NCI-H1417 (cell line): Measurements from ENCODE around the gene BRD4.

Experiments
- DNase-seq, 3 experiments: peaks; one replicate each; lab custom pipeline; 2025; lab: John Stamatoyannopoulos, UW

BRD4 gene

DNA sequence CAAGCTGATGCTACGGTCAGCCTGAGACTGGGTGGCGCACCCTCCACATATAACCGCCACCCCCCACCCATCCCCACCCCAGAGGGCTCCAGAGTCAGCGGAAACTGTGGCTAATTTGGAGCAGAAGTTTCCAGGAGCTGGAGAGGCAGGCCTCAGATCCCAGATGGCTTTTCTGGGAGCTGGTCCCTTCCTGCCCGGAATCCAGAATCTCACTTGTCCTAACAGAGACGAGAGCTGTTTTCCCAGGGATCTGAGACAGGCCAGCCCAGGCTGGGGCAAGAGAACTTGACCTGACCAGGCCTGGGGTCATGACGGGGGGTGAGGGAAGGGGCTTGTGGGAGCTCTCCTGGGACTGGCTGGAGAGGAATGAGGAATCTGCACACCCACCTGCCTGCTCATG, 106.6 kb downstream of the BRD4 start:
- DNase-seq: no peak

DNA sequence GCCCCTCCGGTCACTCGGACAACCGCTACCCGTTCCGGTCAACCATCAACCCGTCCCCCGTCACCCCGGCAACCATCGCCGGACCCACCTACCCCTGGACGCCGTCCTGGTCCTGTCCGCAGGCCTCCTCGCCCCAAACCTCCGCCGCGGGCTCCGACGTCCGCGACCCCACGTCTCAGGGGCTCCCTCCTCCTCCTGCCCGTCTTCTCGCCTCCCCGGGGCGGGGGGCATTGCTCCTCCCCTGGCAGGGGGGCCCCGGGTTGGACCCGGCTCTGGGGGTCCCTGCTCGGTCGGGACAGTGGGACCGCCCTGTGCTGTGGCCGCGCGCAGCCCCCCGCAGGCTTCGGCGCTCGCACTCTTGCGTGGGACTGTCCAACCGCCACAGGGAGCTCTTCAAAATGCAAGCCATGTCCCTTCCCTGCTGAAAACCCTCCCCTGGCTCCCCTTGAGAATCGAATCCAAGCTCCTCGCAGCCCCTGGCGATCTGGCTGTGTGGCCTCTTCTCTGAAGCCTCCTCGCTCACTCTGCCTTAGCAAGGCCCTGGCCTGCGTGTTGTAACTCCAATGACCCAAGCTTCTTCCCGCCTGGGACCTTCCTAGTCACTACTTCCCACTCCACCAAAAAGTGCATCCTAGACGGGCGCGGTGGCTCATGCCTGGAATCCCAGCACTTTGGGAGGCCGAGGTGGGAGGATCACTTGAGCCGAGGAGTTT, 108.5 kb downstream of the BRD4 start:
- peak in 2 of 3 experiments; percentile 7 to 69 for DNase-seq

DNA sequence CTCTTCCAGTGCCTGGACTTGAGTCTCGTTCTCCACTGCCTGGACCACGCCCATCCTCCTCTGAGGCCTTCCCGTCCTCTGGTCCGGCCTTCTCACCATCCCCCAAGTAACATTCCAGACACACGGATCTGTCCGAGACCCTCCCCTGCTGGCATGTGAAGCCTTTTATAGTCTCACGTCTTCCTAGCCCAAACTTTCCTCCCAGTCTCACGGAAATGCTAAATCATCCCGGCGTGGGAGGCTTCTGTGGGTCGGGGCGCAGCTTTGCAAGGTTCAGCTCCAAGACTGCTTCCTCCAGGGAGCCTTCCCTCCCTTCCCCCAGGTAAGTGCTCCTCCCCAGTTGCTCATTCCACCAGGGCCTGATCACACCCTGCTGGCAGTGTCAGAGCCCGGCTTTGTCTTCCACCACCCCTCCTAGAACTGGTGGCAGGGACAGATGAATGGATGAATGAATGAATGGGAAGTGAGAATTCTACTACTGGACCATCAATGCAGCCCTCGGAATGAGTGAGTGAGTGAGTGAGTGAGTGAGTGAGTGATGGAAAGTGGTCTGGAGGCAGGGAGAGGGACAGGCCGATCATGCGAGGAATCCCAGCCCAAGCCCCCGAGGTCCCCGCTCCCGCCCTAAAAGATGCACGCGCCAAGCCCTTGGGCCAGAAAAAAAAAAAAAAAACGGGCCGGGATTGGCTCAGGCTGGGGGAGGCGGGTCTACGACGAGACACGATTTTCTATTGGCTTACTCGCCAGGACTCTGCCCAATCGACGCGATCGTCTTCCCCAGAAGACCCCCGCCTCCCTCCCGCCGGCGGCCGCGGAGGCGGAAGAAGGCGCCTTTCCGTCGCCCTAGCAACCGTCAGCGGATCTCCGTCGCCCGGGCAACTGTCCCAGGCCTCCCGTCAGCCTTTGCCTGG, 109.3 kb downstream of the BRD4 start:
- DNase-seq: peak; percentile 91 to 98 (median 97)

DNA sequence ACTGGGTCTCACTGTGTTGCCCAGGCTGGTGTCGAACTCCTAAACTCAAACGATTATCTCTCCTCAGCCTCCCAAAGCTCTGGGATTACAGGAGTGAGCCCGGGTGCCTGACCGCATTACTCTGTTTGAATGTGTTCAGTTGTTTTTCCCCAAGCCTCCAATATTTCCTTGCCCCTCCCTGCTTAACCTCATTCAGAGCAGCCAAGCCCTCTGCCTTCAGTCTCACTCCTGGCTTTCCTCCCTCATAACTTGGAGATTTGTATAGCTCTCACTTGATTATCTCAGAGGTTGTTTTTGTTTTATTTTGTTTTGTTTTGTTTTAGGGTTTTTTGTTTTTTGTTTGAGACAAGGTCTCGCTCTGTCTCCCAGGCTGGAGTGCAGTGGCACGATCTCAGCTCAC, 111.5 kb downstream of the BRD4 start:
- DNase-seq: no peak

DNA sequence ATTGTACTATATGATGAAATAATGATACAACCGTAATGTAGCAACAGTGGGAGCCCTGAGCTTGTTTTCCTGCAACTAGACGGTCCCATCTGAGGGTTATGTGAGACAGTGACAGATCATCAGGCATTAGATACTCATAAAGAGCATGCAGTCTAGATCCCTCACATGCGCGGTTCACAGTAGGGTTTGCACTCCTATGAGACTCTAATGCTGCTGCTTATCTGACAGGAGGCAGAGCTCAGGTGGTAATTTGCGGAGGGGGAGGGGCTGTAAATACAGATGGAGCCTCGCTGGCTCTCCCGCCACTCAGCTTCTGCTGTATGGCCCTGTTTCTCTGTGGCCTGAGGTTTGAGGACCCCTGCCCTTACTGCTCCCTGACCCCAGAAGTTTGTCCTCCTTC, 113.8 kb downstream of the BRD4 start:
- peak in 1 of 3 experiments; percentile 47 for DNase-seq

DNA sequence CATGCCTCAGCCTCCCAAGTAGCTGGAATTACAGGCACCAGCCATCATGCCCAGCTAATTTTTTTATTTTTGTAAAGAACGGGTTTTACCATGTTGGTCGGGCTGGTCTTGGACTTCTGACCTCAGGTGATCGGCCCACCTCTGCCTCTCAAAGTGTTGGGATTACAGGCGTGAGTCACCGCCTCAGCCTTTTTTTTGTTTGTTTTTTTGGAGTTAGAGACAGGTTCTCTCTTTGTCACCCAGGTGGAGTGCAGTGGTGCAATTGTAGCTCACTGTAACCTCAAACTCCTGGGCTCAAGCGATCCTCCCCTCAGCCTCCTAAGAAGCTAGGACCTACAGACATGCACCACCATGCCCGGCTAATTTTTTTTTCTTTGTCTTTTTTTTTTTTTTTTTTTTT, 116.0 kb downstream of the BRD4 start:
- DNase-seq: no peak

DNA sequence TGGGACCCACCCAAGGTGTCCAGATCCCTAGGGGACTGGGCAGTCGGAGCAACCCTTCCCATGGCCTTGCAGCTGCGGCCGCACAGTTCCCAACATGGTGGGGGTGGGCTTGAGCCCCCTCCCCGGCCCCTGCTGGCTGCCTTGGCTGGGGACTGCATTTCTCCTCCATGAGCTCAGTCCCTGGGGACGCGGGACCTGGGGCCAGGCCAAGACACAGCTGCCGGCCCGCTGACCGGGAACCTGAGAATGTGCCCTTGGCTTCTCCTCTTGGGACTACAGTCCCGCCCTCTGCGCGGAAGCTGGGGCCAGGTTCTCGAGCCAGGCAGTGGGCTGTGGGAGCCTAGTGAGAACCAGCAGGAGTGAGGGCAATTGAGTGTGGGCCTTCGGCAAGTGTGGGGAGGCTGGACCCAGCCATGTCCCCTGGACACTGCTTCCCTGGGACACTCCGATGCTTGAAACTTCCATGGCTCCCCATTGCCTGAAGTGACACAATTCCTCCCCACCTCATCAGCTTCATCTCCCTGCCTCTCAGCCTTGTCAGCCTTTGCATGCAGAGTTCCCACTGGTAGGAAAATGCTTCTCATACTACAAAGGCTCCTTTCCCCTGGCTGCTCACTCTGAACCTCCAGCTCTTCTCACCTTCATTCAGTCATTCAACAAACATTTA, 118.5 kb downstream of the BRD4 start:
- no peak for DNase-seq

DNA sequence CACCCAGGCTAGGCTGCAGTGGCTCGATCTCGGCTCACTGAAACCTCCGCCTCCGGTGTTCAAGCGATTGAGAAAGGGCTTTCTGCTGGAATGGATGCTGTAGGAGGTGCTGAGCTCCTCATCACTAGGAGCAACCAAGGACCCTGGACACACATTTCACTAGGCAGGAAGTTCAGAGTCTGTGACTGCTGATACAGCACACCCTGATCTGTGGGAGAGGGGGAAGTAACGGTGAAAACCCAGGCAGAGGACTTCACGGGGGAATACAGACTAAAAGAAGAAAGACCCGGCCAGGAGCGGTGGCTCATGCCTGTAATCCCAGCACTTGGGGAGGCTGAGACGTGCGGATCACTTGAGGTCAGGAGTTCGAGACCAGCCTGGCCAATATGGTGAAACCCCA, 119.6 kb downstream of the BRD4 start:
- DNase-seq: no peak

DNA sequence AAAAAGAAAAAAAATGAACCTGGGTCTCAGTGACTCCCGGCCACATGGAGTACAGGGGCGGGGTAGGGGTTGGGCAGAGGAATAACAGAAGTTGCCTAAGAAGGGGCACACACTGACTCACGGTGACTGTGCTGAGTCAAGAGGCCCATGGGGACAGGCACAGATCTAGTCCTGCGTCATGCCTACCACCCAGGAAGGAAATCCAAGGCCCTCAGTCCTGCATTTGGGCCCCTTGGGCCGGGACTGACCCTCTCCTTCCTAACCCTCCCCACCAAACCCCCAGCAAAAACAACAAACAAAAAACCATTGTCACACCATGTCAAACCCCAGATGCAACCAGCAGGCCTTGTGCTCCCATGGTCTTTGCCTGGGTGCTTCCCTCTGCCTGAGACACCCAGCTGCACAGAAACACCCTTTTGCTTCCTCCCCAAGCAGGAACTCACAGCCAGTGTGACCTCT, 122.0 kb downstream of the BRD4 start:
- DNase-seq: no peak

DNA sequence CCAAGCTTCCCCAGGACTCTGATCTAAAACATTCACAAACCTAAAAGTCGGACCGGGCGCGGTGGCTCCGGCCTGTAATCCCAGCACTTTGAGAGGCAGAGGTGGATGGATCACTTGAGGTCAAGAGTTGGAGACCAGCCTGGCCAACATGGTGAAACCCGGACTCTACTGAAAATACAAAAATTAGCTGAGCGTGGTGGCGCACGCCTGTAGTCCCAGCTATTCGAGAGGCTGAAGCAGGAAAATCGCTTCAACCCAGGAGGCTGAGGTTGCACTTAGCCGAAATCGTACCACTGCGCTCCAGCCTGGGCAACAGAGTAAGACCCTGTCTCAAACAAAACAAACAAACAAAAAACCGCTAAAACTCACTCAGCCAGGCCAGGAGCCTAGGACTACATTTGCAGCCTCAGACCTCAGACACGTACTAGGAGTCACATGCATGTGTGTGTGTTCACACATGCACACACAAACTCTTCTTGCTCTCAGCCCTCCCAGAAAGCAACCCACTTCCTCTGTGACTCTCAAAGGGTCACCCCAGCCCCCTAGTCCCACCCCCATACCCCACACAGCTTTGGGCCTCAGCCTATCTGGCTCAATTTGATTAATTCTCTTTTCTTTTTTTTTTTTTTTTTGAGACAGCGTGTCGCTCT, 130.8 kb downstream of the BRD4 start:
- DNase-seq: no peak

DNA sequence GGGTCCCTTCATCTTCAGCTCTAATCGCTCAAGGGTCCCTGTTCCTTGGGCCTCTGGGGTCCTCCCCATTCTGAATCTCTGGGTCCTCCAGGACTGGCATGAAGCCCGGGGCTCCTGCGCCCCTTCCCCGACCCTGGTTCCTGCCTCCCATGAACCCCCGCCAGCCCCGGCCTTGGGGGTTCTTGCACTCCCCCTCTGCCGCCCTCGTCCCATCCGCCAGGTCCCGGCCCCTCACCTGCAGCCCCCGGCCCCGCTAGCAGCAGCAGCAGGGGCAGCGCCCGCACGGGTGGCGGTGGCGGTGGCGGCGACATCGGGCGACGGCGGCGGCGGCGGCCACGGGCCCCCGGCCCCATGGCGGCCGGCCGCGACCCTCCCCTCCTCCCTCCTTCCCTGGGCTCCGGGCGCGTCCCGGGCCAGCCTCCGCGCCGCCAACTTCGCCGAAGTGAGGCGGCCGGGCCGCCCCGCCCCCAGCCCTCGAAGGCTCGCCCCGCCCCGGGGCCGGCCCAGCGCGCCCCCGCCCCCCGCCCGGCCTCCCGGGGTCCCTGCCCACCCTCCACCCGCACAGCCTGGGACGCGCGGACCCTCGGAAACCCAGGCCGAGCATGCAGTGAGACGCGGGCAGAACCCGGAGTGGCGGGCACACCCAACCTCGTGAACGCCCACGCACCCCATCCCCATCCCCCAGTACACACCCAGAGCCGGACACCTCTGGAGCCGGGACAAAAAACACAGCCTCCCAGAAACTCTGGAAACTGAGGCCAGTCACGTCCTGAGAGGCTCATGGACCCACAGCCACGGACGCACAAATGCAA, 131.6 kb downstream of the BRD4 start, which contains the start of gene NOTCH3:
Gene NOTCH3 (minus strand): TSS at position 443 of the 812 bp plus-strand sequence. CDS start 90 bp downstream, at position 353.
- no peak for DNase-seq

DNA sequence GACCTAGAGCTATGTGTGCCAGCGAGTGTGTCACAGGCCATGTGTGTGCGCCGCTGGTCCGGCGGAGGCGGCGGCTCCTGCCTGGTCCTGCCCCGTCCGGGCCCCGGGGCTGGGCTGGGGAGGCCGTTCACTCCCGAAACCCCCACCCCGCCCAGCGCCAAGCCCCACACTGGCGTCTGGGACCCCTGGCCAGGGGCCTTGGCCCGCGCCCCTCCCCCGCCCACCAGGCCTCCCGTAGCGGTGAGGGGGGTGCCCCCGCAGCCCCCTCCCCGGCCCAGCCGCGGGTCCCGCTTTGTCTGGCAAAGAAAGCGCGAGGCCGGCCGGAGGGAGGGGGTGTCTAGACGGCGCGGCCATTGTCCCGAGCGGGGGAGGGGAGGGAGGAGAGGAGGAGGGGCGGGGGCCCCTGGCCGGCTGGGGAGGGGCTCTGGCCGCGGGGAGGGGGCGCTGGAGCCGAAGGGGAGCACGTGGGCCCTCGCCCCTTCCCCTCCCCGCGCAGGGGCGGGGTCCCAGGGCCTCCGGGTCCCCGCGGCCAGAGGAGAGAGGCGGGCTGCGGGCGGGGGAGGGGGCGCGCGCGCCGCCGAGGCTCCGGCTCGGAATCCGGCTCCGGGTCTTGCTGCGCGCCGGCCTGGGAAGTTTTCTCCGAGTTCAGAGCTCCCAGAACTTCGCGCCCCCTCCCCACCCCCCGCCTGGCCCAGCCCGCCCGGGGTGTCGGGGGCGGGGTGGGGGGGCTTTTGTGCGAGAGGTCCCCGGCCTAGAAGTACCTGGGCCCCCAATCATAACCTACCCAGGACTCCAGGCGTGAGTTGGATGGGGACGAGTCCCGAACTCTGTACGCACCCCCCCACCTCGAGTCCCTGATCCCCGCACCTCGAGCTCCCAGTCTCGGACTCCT, 132.4 kb downstream of the BRD4 start:
- peak in 2 of 3 experiments; percentile 51 to 53 for DNase-seq

DNA sequence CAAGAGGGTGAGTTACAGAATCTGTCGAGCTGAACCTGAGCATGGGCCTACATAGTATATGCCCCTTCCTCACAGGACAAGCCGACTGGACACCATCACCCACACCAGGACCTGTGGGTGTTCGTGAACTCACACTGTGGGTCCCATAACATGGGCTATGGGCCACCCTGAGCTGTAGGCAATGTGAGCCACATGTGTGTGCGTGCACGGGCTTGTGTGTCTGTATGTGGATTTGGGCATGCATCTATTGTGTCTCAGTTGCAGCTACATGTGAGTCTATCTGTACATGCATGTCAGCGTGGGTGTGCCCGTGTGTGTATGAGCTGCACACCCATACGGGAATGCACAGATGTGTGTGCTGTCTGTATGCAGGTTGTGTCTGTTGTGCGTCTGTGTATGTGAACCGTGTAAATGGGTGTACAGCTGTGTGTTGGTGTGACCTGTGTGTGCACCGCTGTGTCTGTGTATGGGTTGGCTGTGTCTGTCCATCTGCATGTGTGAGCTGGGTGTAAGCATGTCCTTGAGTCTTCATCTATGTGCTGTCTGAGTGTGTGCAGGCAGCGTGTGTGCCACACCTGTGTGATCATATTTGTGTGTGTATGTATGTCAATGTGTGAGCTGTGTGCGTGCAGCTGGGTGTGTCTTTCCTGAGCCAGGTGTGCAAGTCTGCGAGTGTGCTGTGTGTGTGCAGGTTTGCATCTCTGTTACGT, 133.2 kb downstream of the BRD4 start:
- DNase-seq: no peak

DNA sequence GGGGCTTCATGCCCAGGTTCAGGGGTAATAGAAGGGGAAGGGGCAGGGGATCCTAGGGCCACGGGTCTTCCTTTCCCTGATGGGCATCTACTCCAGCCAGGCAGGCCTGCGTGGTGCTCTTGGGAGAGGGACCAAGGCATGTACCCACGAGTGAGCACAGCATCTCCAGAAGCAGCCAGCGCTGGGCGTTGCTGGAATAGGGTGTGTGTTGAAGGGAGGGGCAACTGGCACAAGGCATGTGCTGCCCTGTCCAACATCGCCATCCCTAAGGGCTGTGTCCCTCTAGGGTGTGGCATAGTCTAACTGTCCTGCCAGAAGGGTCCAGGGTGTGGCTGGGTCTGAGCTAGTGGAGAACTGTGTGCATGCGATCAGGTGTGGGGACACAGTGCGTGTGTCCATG, 134.4 kb downstream of the BRD4 start:
- DNase-seq: no peak

DNA sequence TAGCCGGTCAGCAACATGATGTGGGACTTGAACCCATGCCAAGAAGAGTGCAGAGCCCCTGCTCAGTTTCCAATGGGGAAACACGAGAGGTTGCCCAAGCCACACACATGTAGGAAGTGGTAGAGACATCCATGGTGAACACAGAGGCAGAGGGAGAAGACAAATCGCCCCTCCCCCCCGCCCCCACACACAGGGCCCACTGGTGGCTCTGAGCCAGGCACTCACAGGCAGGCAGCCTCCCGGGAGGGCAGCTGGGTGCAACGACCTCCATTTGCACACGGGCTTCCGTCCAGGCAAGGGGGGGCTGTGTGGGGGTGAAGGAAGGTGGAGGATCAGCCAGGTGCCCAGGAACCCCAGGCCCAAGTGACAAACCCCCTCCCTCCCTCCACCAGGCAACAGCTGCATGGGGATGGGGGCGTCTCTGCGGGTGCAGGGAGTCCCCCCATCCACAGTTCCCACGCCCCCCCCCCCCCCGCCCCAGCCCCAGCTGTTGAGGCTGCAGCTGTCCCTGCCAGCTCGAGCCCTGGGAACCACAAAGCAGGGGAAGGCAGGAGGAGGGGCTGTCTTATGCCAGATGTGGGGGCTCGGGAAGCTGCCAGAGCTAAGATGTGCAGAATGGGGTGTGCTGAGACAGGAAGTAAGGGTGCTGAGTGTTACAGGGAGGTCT, 134.9 kb downstream of the BRD4 start:
- DNase-seq: peak in 1 of 3 experiments; percentile 30

DNA sequence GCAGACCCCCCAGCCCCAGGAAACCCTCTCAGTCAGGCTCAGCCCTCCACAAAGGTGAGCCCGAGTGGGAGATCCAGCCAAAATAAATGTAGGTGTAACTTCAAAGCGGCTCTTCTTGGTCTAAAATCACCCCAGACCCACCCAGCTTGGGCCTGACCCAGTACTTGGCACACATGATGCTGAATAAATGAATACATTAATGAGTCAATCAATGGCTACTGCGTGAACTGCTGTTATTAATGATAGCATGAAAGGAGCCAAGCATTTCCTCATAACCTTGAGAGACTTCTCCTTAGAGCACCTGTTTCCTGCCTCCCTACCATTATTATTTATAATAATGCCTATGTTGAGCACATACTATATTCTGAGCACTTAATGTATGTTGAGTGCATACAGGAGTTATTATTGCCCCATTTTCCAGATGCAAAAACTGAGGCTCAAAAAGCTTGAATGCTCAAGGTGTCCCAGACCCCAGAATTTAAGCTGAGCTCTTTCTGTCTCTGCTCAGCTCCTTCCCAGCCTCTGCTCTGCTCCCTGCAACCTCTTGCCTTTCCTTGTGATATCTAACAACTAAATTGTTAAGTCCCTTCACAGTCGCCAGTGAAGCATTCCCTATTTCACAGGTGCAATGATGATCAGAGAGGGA, 135.9 kb downstream of the BRD4 start:
- DNase-seq: peak in 1 of 3 experiments; percentile 58

DNA sequence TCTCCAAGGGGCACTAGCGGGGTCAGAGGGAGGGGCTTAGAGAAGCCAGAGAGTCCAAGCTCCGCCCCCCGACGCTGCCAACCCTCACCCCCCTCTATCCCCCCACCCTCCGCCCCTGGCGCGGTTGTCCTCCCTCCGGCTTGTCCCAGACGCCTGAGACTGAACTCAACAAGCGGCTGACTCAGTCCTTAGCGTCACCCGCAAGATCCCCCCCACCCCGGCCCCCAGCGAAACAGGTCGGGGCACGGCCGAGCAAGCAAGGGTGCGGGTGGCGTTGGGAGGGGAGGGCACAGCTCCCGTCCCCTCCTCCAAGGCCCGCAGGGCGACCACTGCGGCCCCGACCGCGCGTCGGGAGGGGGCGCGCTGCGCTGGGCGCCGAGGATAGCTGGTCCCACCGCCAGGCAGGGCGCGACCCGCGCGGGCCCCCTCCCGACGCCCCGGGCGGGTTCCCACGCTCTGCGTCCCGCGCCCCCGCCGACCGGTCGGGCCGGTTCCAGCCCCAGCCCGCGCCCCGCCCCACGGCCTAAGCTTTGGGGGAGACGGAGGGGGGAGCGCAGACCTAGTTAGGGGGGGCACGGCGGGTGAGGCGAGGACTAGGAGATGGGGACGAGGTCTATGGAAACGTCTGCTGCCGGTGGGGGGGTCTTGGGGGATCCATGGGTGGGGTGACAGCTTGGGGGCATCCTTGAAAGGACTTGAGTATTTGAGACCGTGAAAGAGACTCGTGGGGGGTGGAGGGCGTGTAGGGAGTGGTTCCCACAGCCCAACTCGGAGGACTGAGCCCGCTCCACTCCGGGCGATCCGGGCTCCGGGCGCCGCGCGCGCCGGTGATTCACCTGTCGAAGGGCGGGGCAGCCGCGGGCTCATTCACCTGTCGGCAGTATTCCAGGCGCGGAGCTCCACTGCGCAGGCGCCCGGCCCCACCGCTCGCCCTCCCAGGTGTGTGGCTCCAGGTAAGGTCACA, 136.7 kb downstream of the BRD4 start:
- peak; percentile 70 to 90 (median 90) for DNase-seq
